GM19025 (cell line): Measurements from ENCODE around the gene LRRC75A.
"Not testable (repeated sequence)": the region's sequence is repeated elsewhere in the genome, so short reads cannot be mapped to it uniquely, and the experiment has no call there.

ENCODE experiments used
- ATAC-seq: cut with Tn5 transposase; IDR thresholded peaks from one replicate; pipeline ENCODE4 v1.9.1; 2021; ENCODE audit warnings: mild to moderate bottlenecking, low read depth, moderate library complexity; ENCODE audit not compliant: unreplicated experiment

The LRRC75A gene

GRCh38 chr17:16415031-16415924 lies 76.7 kb downstream of the LRRC75A start, which contains the start of gene TRPV2:
TSS of gene TRPV2 (plus strand) at chr17:16415571. CDS start at chr17:16417669, 2,098 bp downstream.
- ATAC-seq: no peak

DNA sequence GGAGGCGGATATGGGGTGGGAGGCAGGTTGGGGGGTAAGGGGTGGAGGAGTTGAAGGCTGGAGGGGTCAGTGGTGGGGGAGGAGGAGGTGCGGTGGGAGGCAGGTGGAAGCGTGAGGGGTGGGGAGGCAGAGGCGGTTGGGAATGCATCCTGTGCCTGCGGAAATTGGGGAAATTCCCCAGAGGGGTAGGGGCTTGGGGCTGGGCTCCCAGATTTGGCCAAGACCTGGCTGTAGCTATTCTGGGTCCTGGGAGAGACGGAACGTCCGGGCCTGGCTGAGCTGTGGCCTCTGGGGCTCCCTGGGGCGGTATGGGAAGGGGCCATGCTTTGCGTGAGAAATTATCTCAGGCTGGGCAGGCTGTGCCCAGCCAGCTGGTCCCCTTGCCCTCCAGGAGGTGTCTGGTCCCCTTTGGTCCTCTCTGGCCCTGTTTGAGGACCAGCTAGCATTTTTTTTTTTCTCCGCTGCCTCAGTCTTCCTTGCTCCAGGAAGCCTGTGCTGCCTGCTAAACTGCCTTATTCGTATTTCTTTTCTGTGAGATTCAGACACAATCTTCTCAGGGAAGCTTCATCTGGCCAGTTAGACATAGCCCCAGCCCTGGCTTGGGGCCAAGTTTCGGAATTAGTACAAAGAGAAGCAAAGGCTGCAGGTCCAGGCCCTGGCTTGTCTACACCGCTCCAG lies 83.9 kb downstream of the LRRC75A start:
- peak; percentile 91 for ATAC-seq

DNA sequence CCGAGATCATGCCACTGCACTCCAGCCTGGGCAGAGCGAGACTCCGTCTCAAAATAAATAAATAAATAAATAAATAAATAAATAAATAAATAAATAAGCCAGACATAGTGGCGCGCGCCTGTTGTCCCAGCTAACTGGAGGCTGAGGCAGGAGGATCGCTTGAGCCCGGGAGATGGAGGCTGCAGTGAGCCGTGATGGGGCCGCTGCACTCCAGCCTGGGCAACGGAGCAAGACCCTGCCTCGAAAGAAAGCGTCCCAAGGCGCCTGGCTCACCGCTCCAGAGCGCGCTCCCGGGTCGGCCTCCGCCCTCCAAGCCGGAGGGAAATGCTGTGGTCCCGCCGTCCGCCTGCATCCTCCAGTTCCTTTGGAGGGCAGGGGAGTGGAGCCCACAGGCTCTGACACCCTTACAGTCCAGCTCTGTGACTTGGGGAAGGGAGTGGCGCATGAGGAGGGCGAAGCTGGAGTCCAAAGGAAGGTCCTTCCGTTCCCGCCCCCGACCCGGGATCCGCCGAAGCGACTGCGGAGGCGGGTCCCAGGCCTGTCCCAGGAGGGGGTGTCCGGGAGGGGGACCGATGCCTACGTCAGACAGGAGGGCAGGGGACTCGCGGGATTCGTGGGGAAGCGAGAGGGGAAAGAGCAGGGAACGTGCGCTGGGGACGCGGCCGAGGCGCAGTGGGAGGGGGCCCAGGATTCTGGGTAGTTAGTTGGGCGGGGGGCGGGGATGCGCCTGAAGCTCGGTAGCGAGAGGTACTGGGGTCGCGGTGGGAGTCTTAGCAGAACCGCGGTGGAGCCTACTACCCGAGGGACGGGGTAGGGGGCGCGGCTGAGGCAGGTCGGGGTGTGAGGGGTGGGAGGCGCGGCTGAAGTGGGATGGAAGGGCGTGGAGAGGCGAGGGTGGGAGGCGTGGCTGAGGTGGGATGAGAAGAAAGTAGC lies 85.0 kb downstream of the LRRC75A start:
- ATAC-seq: no peak

DNA sequence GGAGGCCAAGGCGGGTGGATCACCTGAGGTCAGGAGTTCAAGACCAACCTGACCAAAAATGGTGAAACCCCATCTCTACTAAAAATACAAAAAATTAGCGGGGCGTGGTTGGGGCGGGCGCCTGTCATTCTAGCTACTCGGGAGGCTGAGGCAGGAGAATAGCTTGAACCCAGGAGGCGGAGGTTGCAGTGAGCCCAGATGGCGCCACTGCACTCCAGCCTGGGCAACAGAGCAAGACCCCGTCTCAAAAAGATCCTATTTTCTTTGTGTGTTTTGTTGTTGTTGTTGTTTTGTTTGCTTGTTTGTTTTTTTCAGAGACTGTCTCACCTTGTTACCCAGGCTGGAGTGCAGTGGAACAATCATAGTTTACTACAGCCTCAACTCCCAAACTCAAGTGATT lies 88.1 kb downstream of the LRRC75A start:
- ATAC-seq: not testable (repeated sequence)

DNA sequence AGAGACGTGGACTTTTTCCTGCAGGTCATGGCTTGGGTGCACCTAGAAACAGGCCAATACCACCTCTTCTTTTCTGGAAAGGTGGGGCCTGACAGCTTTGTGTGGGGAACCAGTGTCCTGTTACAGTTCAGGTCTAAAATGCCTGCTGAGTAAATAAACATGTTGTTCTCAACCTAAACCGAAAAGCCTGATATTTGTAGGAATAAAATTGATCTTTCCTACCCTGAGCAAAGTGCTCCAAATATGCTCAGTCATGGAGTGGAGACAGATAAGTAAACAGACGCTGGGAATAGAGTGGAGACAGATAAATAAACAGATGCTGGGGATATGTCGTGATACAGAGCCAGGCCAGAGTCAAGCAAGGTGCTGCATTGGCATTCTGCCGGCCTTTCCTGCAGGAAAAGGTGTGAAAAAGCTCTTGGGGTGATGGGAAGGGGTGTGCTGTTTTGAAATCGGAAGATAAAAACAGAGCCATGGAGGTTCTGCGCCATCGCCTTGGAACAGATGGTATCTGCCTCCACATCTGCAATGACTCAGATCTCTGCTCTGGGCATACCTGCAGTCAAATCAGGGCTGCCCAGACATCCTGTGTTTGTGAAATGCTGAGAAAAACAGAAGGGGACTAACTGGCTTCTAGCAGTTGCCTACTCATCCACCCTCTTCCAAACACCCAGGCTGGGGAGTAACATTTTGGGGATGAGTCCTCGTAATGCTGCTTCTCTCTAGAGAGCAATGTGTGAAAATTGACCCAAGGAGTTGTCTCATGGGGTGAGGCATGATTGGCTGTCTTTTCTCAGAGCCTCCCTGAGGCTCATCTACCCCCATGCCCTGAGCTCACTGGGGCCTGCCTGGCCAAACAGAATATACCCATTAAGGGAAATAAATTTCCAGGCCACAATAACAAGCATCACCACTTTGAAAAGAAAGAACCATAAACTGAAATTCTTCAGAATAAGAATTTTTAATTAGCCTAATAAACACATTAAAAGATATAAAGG lies 93.4 kb downstream of the LRRC75A start:
- ATAC-seq: peak; percentile 66

GRCh38 chr17:16396693-16397092 lies 95.3 kb downstream of the LRRC75A start:
- not testable (repeated sequence) for ATAC-seq

DNA sequence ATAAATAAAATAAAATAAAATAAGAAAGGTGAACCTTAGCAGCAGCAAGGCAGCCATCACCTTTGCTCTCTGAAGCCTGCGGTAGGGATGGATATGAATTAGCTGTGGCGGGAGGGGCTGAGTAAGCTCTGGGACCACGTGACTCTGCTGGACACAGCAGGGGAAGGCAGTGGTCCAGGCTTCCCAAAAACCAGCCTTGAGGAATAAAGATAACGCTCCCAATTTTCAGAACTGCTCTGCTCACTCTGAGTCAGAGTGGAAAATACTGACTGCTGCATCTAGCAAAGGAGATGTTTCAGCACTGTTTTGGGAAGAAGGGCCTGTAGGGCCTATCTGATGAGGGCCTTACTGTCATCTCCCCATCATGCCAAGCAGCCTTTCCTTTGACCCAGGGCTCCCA lies 96.1 kb downstream of the LRRC75A start:
- ATAC-seq: not testable (repeated sequence)

DNA sequence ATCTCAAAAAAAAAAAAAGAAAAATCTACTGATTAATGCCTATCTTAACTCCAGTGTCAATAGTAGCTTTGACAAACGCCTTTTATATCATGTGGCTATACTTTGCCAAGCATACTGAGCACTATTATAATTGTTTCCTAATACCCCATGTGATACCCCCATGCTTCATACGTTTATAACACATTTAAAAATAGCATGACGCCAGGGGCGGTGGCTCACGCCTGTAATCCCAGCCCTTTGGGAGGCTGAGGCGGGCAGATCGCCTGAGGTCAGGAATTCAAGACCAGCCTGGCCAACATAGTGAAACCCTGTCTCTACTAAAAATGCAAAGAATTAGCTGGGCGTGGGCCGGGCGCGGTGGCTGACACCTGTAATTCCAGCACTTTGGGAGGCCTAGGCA lies 99.5 kb downstream of the LRRC75A start:
- not testable (repeated sequence) for ATAC-seq
